ENCODE data around the gene GNB1L.

Gene GNB1L

DNA sequence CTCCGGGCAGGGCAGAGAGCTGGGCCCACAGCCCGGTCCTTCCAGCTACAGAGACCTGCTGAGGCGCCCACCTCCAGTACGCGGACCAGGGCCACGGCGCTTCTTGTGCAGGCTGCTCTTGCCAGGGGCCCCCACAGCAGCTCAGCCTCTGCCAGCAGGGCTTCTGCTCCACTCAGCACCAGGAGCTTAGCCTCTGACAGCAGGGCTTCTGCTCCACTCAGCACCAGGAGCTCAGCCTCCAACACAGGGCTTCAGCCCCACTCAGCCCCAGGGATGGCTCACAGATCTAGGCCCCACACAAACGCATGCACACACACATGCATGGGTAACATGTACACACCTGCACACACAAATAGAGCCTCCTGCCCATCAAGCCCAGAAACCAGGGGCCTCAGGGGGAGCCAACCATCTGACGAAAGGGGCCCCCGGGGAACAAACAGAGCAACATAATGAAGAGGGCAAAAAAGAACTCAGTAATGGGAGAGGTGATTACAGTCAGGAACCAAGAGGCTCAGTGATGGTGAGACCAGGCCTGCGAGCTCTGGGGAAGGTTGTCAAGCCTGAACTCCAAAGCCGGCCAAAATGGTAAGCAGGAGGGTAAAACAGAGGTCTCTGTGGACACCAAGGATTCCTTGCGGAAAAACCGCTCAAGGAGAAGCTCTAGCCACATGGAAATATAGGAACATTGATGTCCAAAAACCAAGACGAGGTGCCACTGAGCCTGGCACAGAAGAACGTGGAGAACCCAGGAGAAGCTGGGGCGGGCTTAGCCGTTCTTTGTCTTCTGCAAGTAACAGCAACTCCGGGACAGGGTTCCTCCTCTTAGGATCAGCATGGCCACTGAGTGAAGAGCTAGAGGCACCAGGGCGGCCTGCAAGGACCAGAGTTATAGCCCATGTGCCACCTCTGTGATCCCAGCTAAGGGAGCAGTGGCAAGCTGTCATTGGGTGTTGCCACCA lies 46.5 kb downstream of the GNB1L start:
- no peak for TF ChIP-seq CTCF (IDR thresholded peaks at IDR 0.05; ENCODE audit: insufficient read depth, missing control alignments)
- no peak for DNase-seq (ENCODE audit: insufficient read length, low spot score)
- FAIRE-seq: no peak

DNA sequence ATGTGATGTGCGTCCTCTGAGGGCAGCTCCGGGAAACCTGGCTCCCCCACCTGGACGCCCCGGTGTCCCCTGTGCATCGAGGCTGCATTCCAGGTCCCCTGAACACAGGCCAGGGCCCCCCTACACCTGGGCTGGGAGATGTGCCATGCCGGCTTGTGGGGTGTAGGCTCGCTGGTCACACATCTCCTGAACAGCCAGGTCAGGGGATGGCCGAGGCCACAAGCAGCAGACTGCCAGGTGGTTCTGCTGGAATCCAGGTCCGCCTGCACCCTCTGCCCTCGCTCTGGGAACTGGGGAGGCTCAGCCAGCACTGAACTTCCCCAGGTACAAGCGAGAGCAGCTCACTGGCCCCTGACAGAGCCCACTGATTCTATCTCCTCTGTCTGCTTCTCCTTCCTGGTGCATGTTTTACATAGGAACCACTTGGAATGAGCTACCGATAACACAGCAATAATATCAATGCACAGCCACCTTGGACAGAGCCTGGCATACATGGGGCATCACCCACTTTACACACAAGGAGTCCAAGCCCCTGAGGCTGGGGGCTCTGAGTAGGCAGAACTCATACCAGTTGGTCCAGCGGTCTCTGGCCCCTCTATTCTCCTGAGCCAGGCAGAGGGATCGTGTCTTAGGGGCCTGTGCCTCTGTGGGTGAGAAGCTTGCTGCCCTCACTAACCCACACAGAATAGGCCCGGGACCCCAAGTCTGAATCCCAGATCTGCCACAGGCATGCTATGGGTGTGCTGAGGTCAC lies 47.3 kb downstream of the GNB1L start:
- no peak for TF ChIP-seq CTCF (IDR thresholded peaks at IDR 0.05; ENCODE audit: insufficient read depth, missing control alignments)
- no peak for DNase-seq (ENCODE audit: insufficient read length, low spot score)
- no peak for FAIRE-seq

DNA sequence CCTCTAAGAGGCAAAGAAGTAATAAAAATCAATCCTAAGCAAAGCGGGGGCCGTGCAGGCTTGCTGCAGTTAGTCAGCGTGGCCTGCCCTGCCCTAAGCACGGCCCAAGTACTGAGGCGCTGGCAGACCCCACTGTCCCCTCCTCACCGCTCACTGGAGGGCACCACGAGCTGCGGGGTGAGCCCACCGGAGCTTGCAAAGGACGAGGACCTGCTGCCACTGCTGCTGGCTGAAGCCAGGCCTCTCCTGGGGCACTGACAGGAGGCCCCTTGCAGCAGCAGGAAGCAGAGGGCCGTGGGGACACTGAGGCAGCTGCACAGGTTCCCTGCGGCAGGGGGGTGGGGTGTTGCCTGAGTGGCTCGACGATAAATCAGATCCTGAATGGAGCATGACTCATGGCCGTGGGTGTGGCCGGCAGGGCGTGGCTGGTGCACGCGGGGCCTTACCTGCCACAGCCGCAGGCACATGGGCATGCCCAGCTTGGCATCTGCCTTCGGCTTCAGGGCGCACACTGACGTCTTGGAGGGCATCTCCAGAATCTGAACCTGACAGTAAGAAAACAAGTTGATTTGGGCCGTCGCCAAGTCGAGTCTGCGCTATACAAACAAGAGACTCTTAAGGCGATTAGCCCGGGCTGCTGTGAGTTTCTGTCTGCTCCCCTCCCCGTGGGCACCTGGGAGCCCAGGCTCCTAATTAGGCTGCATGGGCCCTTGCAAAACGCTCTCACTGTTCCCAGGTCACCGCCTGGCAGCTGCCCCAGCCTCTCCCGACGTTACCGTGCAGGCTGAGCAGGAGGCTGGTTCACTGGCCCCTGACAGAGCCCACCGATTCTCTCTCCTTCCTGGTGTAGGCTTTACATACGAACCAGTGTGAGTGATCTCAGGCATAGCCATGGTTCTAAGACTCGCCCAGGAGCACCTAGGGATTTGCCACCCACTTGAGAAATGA lies 48.2 kb downstream of the GNB1L start:
- DNase-seq (ENCODE audit: insufficient read length, low spot score): peak; percentile 95
- peak; percentile 11 for FAIRE-seq
- no peak for TF ChIP-seq CTCF (IDR thresholded peaks at IDR 0.05; ENCODE audit: insufficient read depth, missing control alignments)

- FAIRE-seq (no peak), DNase-seq (ENCODE audit: insufficient read length, low spot score) (no peak)
- TF ChIP-seq CTCF (IDR thresholded peaks at IDR 0.05; ENCODE audit: insufficient read depth, missing control alignments): no peak
Measured at GRCh38 chr22:19805821-19806212, 48.9 kb downstream of the GNB1L start.

DNA sequence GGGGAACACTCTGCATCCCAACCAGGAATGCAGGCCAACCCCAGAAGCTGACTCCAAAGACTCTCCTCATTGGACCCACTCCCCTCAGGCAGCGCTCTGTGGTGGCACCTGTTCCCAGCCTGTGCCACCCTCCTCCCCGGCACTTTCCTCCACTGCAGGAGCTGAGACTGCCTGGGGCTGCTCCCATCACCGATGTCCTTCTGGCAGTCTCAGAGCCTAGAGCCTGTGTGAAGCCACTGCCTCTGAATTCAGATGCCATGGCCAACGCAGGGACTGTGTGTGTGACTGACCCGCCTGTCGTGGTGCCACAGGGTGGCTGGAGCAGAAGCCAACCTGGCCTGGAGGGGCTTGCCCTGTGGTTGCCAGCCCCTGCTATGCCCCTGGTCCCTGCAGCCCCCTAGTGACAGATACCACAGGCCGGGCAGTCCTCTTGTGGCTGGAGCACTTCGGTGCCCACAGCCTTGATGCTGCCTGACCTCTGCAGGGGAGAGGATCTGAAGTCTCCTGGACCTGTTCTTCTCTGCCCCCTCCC lies 50.9 kb downstream of the GNB1L start:
- TF ChIP-seq CTCF (IDR thresholded peaks at IDR 0.05; ENCODE audit: insufficient read depth, missing control alignments): no peak
- FAIRE-seq (no peak), DNase-seq (ENCODE audit: insufficient read length, low spot score) (no peak)

- DNase-seq (ENCODE audit: insufficient read length, low spot score) (no peak), FAIRE-seq (no peak)
- no peak for TF ChIP-seq CTCF (IDR thresholded peaks at IDR 0.05; ENCODE audit: insufficient read depth, missing control alignments)
Measured at GRCh38 chr22:19802894-19803735, 51.6 kb downstream of the GNB1L start.

All from D721Med (cell line).